Astrocyte of the cerebellum (primary cell): ENCODE measurements around the gene CDX1.

Experiments
- DNase-seq: peaks from one replicate; pipeline ENCODE4 v3.0.0-alpha.2; 2011; ENCODE audit warnings: low read depth
- H3K4me3 ChIP-seq: 2 replicates; pipeline ENCODE4 v1.5.1; 2011; ENCODE audit warnings: mild to moderate bottlenecking, low read depth, low read length, moderate library complexity
- in situ Hi-C: cut with HindIII; loops from 2 replicates; pipeline ENCODE4 v1.10.0; 2017; ENCODE audit warnings: low sequenced_read_pairs
- TF ChIP-seq, protein P1 (sequence below): IDR thresholded peaks from 2 replicates; pipeline ENCODE4 v1.5.1; 2012; ENCODE audit warnings: low read length, low read depth, moderate library complexity, mild to moderate bottlenecking; ENCODE audit errors: missing control alignments

Gene CDX1

DNA sequence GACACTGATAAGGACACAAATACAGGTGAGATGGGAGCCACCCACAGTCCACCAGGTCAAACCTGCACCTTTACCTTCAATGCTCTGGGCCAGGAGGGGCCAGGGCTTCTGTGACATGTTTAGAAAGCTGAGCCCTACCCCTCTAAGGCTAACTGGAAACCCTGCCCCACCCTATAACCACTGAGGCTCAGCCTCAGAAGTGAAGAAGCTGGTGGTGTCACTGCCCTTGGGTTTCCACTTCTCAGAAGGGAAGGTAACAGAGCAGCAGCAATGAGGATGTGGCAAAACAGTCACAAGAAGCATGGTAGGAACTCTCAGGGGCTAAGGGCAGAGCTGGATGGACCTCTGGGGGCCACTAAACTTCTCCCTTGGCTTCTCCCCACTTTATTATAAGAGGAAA, 17.0 kb upstream of the CDX1 start:
- TF ChIP-seq, protein P1, sequence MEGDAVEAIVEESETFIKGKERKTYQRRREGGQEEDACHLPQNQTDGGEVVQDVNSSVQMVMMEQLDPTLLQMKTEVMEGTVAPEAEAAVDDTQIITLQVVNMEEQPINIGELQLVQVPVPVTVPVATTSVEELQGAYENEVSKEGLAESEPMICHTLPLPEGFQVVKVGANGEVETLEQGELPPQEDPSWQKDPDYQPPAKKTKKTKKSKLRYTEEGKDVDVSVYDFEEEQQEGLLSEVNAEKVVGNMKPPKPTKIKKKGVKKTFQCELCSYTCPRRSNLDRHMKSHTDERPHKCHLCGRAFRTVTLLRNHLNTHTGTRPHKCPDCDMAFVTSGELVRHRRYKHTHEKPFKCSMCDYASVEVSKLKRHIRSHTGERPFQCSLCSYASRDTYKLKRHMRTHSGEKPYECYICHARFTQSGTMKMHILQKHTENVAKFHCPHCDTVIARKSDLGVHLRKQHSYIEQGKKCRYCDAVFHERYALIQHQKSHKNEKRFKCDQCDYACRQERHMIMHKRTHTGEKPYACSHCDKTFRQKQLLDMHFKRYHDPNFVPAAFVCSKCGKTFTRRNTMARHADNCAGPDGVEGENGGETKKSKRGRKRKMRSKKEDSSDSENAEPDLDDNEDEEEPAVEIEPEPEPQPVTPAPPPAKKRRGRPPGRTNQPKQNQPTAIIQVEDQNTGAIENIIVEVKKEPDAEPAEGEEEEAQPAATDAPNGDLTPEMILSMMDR = no peak
- in situ Hi-C loops = no loop called here
- no peak for DNase-seq
- H3K4me3 ChIP-seq = no peak overlapping the region

DNA sequence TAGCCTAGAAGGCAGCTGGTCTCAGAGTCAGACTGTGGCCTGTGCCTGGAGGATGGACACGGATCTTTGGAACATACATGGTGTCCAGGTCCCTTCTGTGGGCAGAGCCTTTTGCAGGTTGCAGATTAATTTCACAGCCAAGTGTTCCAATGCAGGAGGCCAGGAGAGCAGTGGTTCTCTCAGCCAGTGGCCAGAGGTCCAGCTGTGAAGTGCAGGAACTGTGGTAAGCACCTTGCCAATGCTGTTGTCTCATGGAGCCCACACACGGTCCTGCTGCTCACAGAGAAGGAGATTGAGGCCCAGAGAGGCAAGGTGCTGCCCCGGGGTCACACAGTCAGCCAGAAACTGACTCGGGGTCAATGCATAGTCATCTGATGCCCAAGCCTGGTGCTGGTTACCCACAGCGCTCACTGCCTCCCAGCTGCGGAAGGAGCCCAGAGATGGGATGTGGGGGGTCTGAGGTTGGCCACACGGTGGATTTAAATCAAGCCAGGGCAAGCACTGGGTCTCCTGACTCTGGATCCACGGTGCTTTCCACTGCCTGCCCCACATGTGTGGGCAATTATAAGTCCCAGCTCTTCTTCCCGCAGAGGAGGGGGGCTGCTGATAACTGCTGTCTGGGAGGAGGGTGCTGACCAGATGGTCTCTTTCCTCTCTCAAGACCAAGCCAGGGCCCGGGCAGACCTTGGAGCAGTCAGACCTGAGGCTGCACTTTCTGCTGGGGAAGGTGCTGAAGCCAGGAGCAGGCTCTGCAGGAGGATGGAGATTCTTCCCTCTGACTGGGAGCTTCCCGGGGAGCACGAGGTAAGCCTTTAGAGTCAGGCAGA, 13.7 kb upstream of the CDX1 start:
- H3K4me3 ChIP-seq = no peak overlapping the region
- TF ChIP-seq, protein P1 = no peak
- DNase-seq = no peak
- in situ Hi-C loops = no loop called here

DNA sequence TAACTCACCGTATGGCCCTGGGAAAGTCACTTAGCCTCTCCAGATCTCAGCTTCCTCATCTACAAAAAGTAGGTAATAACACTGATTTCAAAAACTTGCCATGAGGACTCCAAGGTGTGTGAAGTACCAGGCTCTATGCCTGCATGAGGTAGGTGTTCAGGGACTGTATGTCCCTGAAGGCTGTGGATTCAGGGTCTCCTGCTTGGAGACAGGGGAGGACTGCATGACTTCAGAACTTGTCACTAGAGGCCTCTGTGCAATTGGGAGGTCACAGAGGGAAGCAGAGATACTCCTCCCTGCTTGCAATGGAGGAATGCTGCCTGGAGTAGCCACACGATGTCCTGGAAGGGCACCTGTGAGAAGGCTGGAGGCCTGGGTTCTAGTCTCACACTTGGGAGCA, 13.1 kb upstream of the CDX1 start:
- TF ChIP-seq, protein P1 = no peak
- no peak for DNase-seq
- peak overlapping the region; percentile 65 for H3K4me3 ChIP-seq
- in situ Hi-C loops = no loop called here

DNA sequence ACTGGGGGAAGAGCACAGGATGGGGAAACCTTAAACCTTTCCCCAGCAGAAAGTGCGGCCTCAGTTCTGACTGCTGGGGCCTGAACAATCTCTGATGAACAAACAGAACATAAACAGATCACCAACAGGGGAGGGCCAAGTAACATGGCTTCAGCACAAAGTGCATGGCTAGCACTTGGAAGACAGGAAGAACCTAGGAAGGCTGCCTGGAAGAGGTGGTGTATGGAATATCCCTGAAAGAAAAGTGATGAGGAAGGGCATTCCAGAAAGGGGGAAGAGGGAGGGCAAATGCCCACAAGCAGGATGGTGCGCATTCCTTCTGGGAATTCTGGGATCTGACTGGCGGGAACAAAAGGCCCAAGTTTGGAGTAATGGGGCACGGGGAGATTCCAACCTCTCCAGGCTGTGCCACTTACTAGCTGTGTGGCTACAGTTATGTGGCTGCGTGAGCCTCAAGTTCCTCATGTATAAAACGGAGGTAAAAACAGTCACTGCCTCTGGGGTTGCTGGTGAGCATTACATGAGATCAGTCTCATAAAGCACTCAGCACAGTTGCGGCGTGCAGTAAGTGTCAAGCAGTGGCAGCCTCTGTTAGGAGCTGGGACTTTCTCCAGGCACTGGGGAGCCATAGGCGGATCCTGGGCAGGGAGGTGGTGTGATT, 12.5 kb upstream of the CDX1 start:
- TF ChIP-seq, protein P1 = peak; percentile 18
- H3K4me3 ChIP-seq = peak overlapping the region; percentile 65
- in situ Hi-C loops = no loop called here
- DNase-seq = peak; percentile 64

DNA sequence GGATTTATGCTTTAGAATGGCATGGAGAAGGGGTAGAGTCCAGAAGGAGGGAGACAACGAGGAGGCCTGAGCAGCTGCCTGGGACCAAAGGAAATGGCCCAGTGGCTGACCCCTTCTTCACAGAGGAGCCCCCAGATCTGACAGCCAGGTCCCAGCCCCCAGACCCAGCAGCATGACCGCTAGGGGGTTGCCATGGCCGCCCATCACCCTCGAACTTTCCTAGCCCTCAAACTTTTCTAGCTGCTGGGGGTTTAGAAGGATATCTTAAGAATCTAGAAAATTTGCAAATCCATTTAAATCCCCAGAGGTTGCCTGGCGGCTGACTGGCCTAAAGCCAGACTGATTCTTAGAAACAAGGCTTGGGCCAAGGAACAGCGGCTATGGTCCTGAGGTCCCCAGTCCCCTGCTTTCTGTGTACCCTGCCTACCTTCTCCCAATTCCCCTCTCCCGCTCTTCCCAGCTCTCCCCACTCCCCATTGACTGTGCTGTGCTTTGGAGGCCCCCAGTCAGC, 11.9 kb upstream of the CDX1 start:
- TF ChIP-seq, protein P1 = no peak
- in situ Hi-C loops = no loop called here
- DNase-seq = no peak
- H3K4me3 ChIP-seq = peak overlapping the region; percentile 65

DNA sequence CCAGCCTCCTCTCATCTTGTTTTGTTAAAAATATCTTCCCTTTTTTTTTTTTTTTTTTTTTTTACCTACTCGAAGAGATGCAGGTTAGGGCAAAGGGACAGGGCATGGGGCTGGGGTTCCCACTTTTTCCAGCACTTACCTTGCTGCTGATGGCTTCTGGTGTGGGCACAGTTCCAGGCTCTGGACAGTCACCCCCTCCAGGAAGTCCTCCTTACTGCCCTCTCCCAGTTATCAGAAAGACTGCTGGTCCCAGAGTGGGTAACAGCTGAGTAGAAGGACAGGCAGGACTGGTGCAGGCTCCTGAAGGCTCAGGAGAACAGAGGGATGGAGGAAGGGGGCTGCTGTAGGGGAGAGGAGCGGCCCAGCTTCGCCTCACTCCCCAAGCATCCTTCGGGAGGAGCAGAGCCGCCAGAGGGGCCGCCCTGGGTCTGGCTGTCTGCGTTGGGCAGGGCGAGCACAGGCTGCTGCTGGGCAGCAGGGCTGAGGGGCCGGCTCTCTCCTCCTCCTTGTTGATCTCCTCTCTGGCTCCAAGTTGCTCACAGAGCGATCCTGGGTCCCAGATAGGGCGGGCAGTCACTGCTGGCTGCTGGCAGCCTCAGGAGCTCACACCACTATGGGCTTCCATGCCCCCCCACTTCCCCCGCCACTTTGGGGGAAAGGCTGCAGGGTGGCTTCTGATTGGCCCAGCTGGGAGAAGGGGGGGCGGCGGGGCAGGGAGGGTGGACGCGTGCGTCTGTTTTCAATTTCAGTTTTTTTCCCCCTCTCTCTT, 11.1 kb upstream of the CDX1 start, which contains the start of gene PDGFRB:
Gene PDGFRB (minus strand): TSS at position 588 of the 769 bp plus-strand sequence. CDS start 18,798 bp downstream, outside the sequence.
- in situ Hi-C loops = no loop called here
- TF ChIP-seq, protein P1 = peak; percentile 3
- peak within 1 kb of the TSS; percentile 65 for H3K4me3 ChIP-seq
- DNase-seq = peak; percentile 78
